CD4-positive, alpha-beta T cell treated with Interleukin-12 subunit alpha and Interleukin-12 subunit beta, for 1 hour (primary cell): ENCODE results near the gene WNT7B.

Source experiments
- DNase-seq: peaks from one replicate; pipeline ENCODE4 v3.0.0-alpha.2; 2020

WNT7B gene

GRCh38 chr22:45884201-45885062 lies 92.5 kb downstream of the WNT7B start:
- DNase-seq: no peak

GRCh38 chr22:45883811-45884170 lies 93.2 kb downstream of the WNT7B start:
- DNase-seq: no peak

- DNase-seq: no peak
Observed at GRCh38 chr22:45882881-45883810, 93.8 kb downstream of the WNT7B start.

- no peak for DNase-seq
Observed at GRCh38 chr22:45881524-45881875, 95.5 kb downstream of the WNT7B start.

GRCh38 chr22:45880716-45881523 lies 96.0 kb downstream of the WNT7B start:
- DNase-seq: no peak

- DNase-seq: no peak
Observed at GRCh38 chr22:45880091-45880715, 96.8 kb downstream of the WNT7B start.

- DNase-seq: no peak
Observed at GRCh38 chr22:45879552-45879949, 97.4 kb downstream of the WNT7B start.

GRCh38 chr22:45878901-45879551 lies 97.9 kb downstream of the WNT7B start:
- DNase-seq: no peak

GRCh38 chr22:45878051-45878781 lies 98.7 kb downstream of the WNT7B start:
- DNase-seq: no peak

GRCh38 chr22:45877651-45878050 lies 99.3 kb downstream of the WNT7B start:
- DNase-seq: no peak

GRCh38 chr22:45877036-45877380 lies 100.0 kb downstream of the WNT7B start:
- DNase-seq: no peak

- DNase-seq: no peak
Observed at GRCh38 chr22:45876136-45877035, 100.6 kb downstream of the WNT7B start.

GRCh38 chr22:45872659-45873263 lies 104.2 kb downstream of the WNT7B start:
- DNase-seq: no peak

- DNase-seq: no peak
Observed at GRCh38 chr22:45871721-45872120, 105.2 kb downstream of the WNT7B start.
